Mucosa of rectum (tissue), 2 donors: Measurements from ENCODE around the gene CDH13.

Experiments used
- H3K27ac ChIP-seq, 2 donors: one replicate each; pipeline ENCODE4 v1.7.0; 2013; ENCODE audit warnings: inconsistent platforms in 2 of 2, low read depth in 2 of 2, low read length in 2 of 2
- H3K27me3 ChIP-seq, 2 donors: one replicate each; pipeline ENCODE4 v1.7.0; 2013; ENCODE audit warnings: low read length in 2 of 2; ENCODE audit not compliant: control insufficient read depth in 2 of 2, insufficient read depth in 2 of 2
- H3K36me3 ChIP-seq, 2 donors: one replicate each; pipeline ENCODE4 v1.7.0; 2013; ENCODE audit warnings: low read length in 2 of 2; ENCODE audit not compliant: control insufficient read depth in 2 of 2, insufficient read depth in 2 of 2
- H3K4me1 ChIP-seq, 2 donors: one replicate each; pipeline ENCODE4 v1.7.0; 2013; ENCODE audit warnings: low read length in 2 of 2, mild to moderate bottlenecking in 1 of 2; ENCODE audit not compliant: control insufficient read depth in 2 of 2, insufficient read depth in 2 of 2
- H3K4me3 ChIP-seq, 2 donors: one replicate each; pipeline ENCODE4 v1.7.0; 2013; ENCODE audit warnings: low read length in 2 of 2
- H3K9ac ChIP-seq, 2 donors: one replicate each; pipeline ENCODE4 v1.7.0; 2013; ENCODE audit warnings: low read length in 2 of 2, low read depth in 1 of 2, mild to moderate bottlenecking in 1 of 2
- H3K9me3 ChIP-seq, 2 donors: one replicate each; pipeline ENCODE4 v1.7.0; 2013; ENCODE audit warnings: low read length in 2 of 2; ENCODE audit not compliant: control insufficient read depth in 2 of 2
- donor health status: healthy.
- donor health status: Normal muscosa, but diverticular disease.

CDH13 gene

DNA sequence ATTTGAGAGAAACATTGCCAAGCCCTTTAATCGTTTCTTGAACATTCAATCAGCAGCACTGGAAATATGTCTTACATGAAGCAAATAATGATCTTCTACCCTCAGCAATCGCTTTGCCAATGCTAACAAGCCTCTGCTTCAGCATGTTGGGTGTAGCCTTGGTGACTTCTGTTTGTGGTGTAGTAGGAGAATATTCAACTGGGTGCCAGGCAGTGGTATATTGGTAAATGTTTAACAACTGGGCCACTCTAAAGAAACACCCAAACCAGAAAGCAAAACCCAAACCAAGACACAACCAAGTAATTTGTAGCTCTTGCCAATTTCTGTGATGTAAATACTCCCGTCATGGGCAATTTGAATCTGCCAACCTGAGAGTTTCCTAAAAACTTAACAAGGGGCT, 9.7 kb downstream of the CDH13 start:
- H3K27ac ChIP-seq = peak overlapping the region; percentile 46 to 61

DNA sequence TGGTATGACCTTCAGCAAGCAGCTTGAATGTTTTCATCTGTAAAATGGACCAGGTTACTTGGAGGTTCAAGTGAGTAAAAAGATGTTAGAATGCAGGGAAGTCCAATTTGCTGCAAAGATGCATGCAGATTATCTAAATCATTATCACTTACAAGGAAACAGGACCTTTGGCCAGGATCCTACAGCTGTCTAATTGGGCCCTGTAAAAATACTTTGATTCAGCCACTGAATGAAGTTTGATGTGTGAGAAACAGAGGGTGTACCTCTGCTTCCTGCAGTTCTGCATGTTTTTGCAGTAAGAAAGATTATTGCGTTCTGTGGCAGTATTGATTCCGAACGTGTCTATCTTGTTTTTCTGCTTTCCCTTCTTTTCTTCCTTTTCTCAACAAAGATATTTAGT, 10.2 kb downstream of the CDH13 start:
- H3K4me1 ChIP-seq = peaks cover 23 to 50% of the 10 kb centered on the region in 2 donors
- no peaks in the 10 kb centered on the region for H3K36me3 ChIP-seq
- peak overlapping the region; percentile 46 to 61 for H3K27ac ChIP-seq
- H3K9ac ChIP-seq = no peak overlapping the region
- H3K9me3 ChIP-seq = no peaks in the 10 kb centered on the region
- H3K4me3 ChIP-seq = peak overlapping the region; percentile 27 to 50
- no peaks in the 10 kb centered on the region for H3K27me3 ChIP-seq

More for the DNA sequence above, 9.7 kb downstream of the CDH13 start:
- no peaks in the 10 kb centered on the region for H3K27me3 ChIP-seq
- no peak overlapping the region for H3K9ac ChIP-seq
- peaks cover 23 to 50% of the 10 kb centered on the region in 2 donors for H3K4me1 ChIP-seq
- H3K4me3 ChIP-seq = peak overlapping the region; percentile 27 to 50
- H3K9me3 ChIP-seq = no peaks in the 10 kb centered on the region
- no peaks in the 10 kb centered on the region for H3K36me3 ChIP-seq

DNA sequence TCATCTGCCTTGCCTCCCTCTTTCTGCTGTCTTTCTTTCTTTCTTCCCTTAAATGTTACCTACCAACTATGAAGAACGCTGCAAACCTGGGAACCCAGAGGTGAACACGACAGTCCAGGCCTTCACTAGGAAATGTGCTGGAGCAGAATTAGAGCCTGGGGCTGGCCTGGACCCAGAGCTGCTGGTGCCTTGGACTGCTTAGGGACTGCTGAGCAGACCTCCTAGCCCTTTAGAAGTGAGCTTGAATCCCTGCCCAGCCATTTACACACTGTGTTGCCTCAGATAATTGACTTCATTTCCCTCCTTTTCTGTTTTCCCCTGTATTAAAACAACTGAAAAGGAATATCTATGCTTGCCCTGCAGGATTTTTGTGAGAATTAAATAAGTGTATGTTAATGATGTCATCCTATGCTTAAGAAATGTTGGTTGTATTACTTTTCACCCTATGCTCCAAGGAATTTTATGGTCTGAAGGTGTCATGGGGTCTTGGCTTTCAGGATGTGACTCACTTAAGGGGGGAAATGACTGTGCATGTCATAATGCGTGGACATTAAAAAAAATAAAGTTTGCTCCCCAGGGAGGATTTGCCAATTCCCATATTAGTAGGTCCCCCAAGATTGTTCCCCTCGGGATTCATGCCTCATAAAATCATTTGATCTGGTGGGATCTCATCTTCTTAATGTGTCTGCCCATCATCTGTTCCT, 11.5 kb downstream of the CDH13 start:
- Histone ChIP-seq H3K4me1 (peaks cover 23 to 50% of the 10 kb centered on the region in 2 donors), H3K36me3 (no peaks in the 10 kb centered on the region), H3K4me3 (peak overlapping the region; percentile 1 to 26), H3K27ac (peak overlapping the region in 1 of 2 donors; percentile 13), H3K27me3 (no peaks in the 10 kb centered on the region), H3K9ac (no peak overlapping the region), H3K9me3 (no peaks in the 10 kb centered on the region)

DNA sequence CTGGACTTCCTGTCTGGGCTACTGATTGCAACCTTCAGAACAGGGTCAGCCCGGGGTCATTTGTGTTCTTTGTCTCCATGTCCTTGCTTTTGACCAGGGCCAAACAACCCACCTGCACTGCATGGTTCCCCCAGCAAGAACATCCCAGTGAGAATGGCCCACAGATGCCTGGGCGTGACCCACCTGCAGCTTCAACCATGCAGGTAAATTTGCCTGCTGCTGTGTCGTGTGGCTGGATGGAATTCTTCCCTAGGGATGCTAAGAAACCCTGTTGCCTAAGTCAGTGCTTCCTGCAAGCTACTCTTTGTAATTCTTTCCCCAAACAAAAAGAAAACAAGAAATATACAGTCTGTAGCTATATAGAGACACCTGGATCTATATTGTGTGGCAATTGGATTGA, 12.5 kb downstream of the CDH13 start:
- Histone ChIP-seq H3K27ac (no peak overlapping the region), H3K27me3 (no peaks in the 10 kb centered on the region), H3K9me3 (no peaks in the 10 kb centered on the region), H3K36me3 (no peaks in the 10 kb centered on the region), H3K4me1 (peaks cover 18 to 42% of the 10 kb centered on the region in 2 donors), H3K4me3 (no peak overlapping the region), H3K9ac (no peak overlapping the region)

DNA sequence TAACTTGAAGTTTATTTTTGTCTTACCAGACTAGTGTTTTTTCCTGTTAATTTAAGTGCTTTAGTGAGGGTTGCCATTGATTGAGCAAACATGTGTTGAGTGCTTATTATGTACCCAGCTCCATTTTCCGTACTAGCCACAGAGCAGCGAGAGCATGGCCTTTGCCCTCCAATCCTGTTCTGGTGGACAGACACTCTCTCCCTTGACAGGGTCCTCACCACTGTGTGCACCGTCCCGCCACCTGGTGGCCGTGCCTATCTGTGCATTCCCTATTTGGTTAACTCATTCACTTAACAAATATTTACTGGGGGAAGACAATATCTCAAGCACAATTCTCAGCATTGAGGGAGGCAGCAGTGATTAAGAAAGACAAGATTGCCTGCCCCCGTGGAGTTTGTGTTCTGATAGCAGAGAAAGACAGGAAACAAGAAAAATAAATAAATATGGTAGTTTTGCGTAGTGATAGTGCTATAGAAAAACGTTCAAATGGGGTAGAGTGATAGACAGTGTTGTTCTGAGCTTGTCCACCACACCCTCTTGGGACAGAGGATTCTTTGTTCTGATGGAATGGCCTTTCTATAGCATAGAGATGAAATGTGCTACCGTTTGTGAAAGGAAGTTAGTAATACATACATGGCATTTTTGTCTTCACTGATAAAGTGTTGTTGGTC, 13.0 kb downstream of the CDH13 start:
- peaks cover 12 to 37% of the 10 kb centered on the region in 2 donors for H3K4me1 ChIP-seq
- no peak overlapping the region for H3K9ac ChIP-seq

DNA sequence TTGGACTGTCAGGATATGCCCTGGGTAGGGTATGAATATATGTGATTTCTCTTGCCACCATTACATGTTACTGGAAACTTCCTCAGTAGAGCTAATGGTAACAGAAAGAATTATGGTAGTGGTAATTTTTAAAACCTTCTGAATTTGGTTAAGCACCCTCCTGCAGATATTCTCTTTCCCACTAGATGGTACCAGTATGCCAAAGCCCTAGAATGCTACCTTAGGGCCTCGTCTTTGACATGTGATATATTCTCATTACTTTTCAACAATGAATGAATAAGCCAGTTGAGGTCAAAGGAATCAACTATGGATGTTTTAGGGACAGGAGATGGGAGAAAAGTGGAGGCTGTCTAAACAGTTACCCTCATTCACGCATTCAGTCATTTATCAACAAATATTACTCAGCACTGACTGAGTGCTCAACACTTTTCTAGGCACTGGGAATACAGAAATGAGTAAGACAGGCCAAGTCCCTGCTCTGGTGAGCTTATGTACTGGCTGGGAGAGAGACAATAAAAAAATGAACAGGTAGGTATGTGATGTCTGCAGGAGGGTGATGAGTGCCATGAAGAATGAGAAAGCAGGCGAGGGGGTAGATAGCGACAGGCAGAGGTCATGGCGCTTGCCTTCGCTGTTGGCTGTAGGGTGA, 14.7 kb downstream of the CDH13 start:
- no peaks in the 10 kb centered on the region for H3K36me3 ChIP-seq
- no peaks in the 10 kb centered on the region for H3K27me3 ChIP-seq
- H3K9ac ChIP-seq = no peak overlapping the region
- no peak overlapping the region for H3K4me3 ChIP-seq
- H3K9me3 ChIP-seq = no peaks in the 10 kb centered on the region
- H3K27ac ChIP-seq = no peak overlapping the region
- peaks cover 0 to 21% of the 10 kb centered on the region in 2 donors for H3K4me1 ChIP-seq

More for the DNA sequence above, 13.0 kb downstream of the CDH13 start:
- Histone ChIP-seq H3K36me3 (no peaks in the 10 kb centered on the region), H3K4me3 (no peak overlapping the region), H3K27me3 (no peaks in the 10 kb centered on the region), H3K27ac (no peak overlapping the region), H3K9me3 (no peaks in the 10 kb centered on the region)

DNA sequence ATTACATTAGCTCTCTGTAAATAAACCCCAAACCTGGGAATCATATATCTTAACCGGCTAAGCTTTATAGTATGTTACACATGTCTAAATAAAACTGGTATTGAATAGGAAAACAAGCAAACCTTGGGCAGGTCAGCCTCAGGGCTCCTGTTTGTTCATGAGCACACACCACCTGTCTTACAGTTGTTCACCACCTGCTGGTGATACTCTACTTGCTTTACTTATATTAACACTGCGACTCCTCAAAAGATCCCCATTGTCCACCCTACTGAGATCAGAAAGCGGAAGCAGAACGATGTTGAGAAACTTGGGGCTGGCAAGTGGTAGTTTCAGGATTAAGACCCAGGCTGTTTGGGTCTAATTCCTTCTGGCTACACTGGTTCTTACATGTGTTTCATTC, 16.4 kb downstream of the CDH13 start:
- Histone ChIP-seq H3K9me3 (no peaks in the 10 kb centered on the region), H3K4me1 (peaks cover 0 to 12% of the 10 kb centered on the region in 2 donors), H3K27me3 (no peaks in the 10 kb centered on the region), H3K4me3 (no peak overlapping the region), H3K9ac (no peak overlapping the region), H3K36me3 (no peaks in the 10 kb centered on the region), H3K27ac (no peak overlapping the region)

DNA sequence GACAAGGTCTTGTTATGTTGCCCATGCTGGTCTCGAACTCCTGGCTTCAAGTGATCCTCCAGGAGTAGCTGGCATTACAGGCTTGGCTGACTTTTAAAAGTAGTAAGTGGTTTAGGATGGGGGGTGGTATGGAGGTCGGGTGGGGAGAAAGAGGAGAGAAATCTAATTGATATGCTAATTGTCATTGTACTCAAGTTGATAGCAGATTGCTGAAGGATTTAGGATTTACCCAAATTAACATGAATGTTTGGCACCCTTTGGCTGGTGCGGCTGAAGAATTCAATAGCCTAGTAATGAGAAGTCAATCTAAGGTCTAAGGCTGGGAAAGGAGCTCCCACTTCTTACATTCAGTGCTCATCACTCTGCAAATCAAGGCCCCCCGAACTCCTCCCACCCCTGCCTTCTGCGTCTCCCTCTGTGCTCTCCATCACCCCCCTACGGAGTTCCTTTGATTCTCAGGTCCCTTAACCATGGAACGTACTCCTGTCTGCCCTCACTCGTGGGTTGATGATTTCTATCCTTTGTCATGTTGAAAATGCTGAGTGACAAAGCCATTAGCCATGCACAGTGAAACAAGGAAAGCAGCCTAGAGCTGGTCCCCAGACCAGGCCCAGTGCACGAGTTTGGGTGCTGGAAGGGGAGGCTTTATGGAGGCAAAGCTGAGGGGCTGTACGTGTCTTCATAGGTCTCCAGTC, 17.3 kb downstream of the CDH13 start:
- Histone ChIP-seq H3K36me3 (no peaks in the 10 kb centered on the region), H3K9me3 (no peaks in the 10 kb centered on the region), H3K27me3 (no peaks in the 10 kb centered on the region), H3K27ac (no peak overlapping the region), H3K4me3 (no peak overlapping the region), H3K9ac (no peak overlapping the region), H3K4me1 (peaks cover 0 to 5% of the 10 kb centered on the region in 2 donors)

DNA sequence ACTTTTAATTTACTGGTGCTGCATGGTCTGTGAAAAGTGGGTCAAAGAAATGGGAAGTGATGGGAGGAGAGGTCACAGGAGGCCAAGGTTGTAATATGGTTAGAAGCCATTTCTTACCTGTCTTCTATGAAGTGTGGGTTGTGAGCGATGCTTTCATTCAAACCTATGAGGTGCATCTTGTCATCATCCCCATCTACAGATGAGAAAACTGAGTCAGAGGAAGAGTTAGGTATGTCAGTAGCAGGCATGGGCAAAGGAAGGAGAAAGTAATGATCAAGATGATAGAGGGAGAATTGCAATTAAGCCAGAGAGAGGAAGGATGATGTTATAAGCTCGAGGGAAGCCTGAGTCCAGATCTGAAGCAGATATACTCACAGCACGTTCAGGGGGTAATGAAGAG, 19.7 kb downstream of the CDH13 start:
- Histone ChIP-seq H3K4me3 (no peak overlapping the region), H3K9me3 (no peaks in the 10 kb centered on the region), H3K4me1 (peaks cover 0 to under 1% of the 10 kb centered on the region in 2 donors), H3K36me3 (no peaks in the 10 kb centered on the region), H3K9ac (no peak overlapping the region), H3K27me3 (no peaks in the 10 kb centered on the region), H3K27ac (no peak overlapping the region)

DNA sequence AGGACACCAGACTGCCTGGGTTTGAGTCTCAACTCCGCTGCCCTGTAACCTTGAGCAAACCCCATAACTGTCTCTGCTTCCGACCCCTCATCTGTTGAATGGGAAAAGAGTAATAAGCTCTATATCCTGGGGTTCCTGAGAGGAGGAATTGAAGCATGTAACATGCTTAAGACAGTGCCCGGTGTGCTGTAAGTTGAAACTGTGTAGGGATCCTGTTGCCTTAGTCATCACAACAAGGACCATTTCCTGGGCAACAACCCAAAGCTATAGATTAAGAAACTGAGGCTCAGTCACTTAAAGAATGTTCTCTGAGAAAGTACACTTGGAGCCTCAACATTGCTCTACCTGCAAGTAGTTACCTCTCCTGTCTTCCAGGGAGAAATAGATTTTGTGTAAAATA, 23.0 kb downstream of the CDH13 start:
- H3K36me3 ChIP-seq = no peaks in the 10 kb centered on the region
- H3K4me1 ChIP-seq = peaks cover 0 to 16% of the 10 kb centered on the region in 2 donors
- H3K9me3 ChIP-seq = no peaks in the 10 kb centered on the region
- H3K27me3 ChIP-seq = no peaks in the 10 kb centered on the region
- H3K4me3 ChIP-seq = no peak overlapping the region
- no peak overlapping the region for H3K27ac ChIP-seq
- H3K9ac ChIP-seq = no peak overlapping the region
